ENCODE data around the gene DOK7. TPM values are rescaled to one million over a fixed set of nuclear protein-coding genes. Genes with fewer than 3 reads are reported as not detected.

DOK7 gene
- total RNA-seq, 5 donors from 2014 or later (not counting 1 experiment from before 2014, with no cell fraction given), result 0.22 to 0.58 (median 0.36) TPM; not detected in 2

DNA sequence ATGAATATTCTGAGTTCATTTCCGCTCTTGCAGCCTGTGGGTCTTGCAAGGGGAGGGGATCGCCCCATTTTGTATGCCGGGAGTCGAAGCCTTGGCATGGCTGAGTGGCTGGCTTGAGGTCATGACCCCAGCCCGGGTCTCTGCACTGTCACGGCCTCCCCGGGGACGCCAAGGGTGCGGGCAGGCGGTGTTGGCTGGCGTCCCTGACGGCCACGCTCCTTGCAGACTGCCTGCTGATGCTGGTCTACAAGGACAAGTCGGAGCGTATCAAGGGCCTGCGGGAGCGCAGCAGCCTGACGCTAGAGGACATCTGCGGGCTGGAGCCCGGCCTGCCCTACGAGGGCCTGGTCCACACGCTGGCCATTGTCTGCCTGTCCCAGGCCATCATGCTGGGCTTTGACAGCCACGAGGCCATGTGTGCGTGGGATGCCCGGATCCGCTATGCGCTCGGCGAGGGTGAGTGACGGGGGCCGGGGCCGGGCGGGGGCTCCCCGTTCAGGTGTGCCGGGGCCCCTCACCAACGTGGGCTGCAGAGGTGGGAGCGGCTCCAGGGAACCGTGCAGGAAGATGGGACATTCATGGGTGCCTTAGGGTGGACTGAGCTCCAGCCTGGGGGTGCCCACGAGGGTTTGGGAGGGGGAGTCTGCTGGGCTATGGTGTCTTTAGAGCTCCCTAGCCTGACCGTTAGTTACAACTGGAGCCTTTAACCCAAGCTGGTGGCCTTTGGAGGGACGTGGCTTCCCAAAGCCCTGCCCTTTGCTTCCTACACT is 10.3 kb downstream of the DOK7 start:
- ChIA-PET CTCF (interaction anchor here (0.6 to 0.7 kb wide), 3 partner anchors 25 to 832 kb away, joined by 3 to 5 read pairs (median 4); no protein-coding TSS in a partner anchor), POLR2A (no interaction called here)
- no peaks in the 10 kb centered on the region for H3K9me3 Mint-ChIP-seq
- H3K9me3 ChIP-seq, result no peaks in the 10 kb centered on the region
- no peak overlapping the region for H3K4me3 Mint-ChIP-seq
- ATAC-seq (replicated peaks in 1 of 4) (no peak), DNase-seq (no peak)
- no peak overlapping the region for H3K4me3 ChIP-seq (ENCODE audit: control insufficient read depth in 1 of 2, extremely low read depth in 1 of 2, low read length in 1 of 2)
- H3K27ac Mint-ChIP-seq, result no peak overlapping the region
- 88% methylated on average over 39 of the region's 41 CpGs for WGBS (ENCODE audit: insufficient coverage)
- H3K27me3 Mint-ChIP-seq, result peaks cover 0 to 12% of the 10 kb centered on the region in 2 donors
- no peaks in the 10 kb centered on the region for H3K4me1 Mint-ChIP-seq
- no peaks in the 10 kb centered on the region for H3K4me1 ChIP-seq (ENCODE audit: control insufficient read depth in 1 of 2, extremely low read depth in 1 of 2, insufficient read depth in 2 of 2, low read length in 2 of 2)
- no peaks in the 10 kb centered on the region for H3K36me3 Mint-ChIP-seq
- H3K27ac ChIP-seq (ENCODE audit: low read length), result no peak overlapping the region
- no peaks in the 10 kb centered on the region for H3K36me3 ChIP-seq (ENCODE audit: control insufficient read depth in 2 of 2, extremely low read depth in 1 of 2, insufficient read depth in 1 of 2, low read length in 1 of 2)
- peaks cover 0 to 51% of the 10 kb centered on the region in 2 experiments for H3K27me3 ChIP-seq (replicated peaks in 1 of 2; ENCODE audit: control insufficient read depth in 2 of 2, extremely low read depth in 1 of 2, insufficient read depth in 2 of 2, low read length in 1 of 2)

GRCh38 chr4:3473996-3474765 is 11.1 kb downstream of the DOK7 start:
- DNase-seq, result no peak
- Mint-ChIP-seq H3K36me3 (no peaks in the 10 kb centered on the region), H3K4me1 (no peaks in the 10 kb centered on the region), H3K9me3 (no peaks in the 10 kb centered on the region), H3K27me3 (peaks cover 0 to 12% of the 10 kb centered on the region in 2 donors), H3K4me3 (no peak overlapping the region), H3K27ac (no peak overlapping the region)
- peaks cover 0 to 59% of the 10 kb centered on the region in 2 experiments for H3K27me3 ChIP-seq (replicated peaks in 1 of 2; ENCODE audit: control insufficient read depth in 2 of 2, extremely low read depth in 1 of 2, insufficient read depth in 2 of 2, low read length in 1 of 2)
- no peak for ATAC-seq (replicated peaks in 1 of 4)
- no peak overlapping the region for H3K27ac ChIP-seq (ENCODE audit: low read length)
- no peaks in the 10 kb centered on the region for H3K9me3 ChIP-seq
- 76% methylated on average over 6 of the region's 13 CpGs for whole genome bisulfite sequencing (ENCODE audit: insufficient coverage)
- no peak overlapping the region for H3K4me3 ChIP-seq (ENCODE audit: control insufficient read depth in 1 of 2, extremely low read depth in 1 of 2, low read length in 1 of 2)
- POLR2A ChIA-PET, result no interaction called here
- CTCF ChIA-PET, result interaction anchor here (0.6 to 0.7 kb wide), 4 partner anchors 25 to 831 kb away, joined by 3 to 5 read pairs (median 4); no protein-coding TSS in a partner anchor
- no peaks in the 10 kb centered on the region for H3K4me1 ChIP-seq (ENCODE audit: control insufficient read depth in 1 of 2, extremely low read depth in 1 of 2, insufficient read depth in 2 of 2, low read length in 2 of 2)
- H3K36me3 ChIP-seq (ENCODE audit: control insufficient read depth in 2 of 2, extremely low read depth in 1 of 2, insufficient read depth in 1 of 2, low read length in 1 of 2), result no peaks in the 10 kb centered on the region

GRCh38 chr4:3475041-3475712 is 12.1 kb downstream of the DOK7 start:
- Histone ChIP-seq H3K4me3 (ENCODE audit: control insufficient read depth in 1 of 2, extremely low read depth in 1 of 2, low read length in 1 of 2) (no peak overlapping the region), H3K36me3 (ENCODE audit: control insufficient read depth in 2 of 2, extremely low read depth in 1 of 2, insufficient read depth in 1 of 2, low read length in 1 of 2) (no peaks in the 10 kb centered on the region), H3K4me1 (ENCODE audit: control insufficient read depth in 1 of 2, extremely low read depth in 1 of 2, insufficient read depth in 2 of 2, low read length in 2 of 2) (no peaks in the 10 kb centered on the region), H3K27me3 (replicated peaks in 1 of 2; ENCODE audit: control insufficient read depth in 2 of 2, extremely low read depth in 1 of 2, insufficient read depth in 2 of 2, low read length in 1 of 2) (peaks cover 0 to 69% of the 10 kb centered on the region in 2 experiments), H3K27ac (ENCODE audit: low read length) (no peak overlapping the region), H3K9me3 (no peaks in the 10 kb centered on the region)
- Mint-ChIP-seq H3K9me3 (no peaks in the 10 kb centered on the region), H3K27me3 (peaks cover 0 to 12% of the 10 kb centered on the region in 2 donors), H3K27ac (no peak overlapping the region), H3K4me3 (no peak overlapping the region), H3K36me3 (no peaks in the 10 kb centered on the region), H3K4me1 (no peaks in the 10 kb centered on the region)
- ChIA-PET POLR2A (no interaction called here), CTCF (interaction anchor here in 1 of 2 donors (0.7 kb wide), 1 partner anchor 56 kb away, joined by 3 read pairs; no protein-coding TSS in a partner anchor)
- DNase-seq, result no peak
- ATAC-seq (replicated peaks in 1 of 4), result no peak
- 75% methylated on average over 10 of the region's 15 CpGs for WGBS (ENCODE audit: insufficient coverage)

DNA sequence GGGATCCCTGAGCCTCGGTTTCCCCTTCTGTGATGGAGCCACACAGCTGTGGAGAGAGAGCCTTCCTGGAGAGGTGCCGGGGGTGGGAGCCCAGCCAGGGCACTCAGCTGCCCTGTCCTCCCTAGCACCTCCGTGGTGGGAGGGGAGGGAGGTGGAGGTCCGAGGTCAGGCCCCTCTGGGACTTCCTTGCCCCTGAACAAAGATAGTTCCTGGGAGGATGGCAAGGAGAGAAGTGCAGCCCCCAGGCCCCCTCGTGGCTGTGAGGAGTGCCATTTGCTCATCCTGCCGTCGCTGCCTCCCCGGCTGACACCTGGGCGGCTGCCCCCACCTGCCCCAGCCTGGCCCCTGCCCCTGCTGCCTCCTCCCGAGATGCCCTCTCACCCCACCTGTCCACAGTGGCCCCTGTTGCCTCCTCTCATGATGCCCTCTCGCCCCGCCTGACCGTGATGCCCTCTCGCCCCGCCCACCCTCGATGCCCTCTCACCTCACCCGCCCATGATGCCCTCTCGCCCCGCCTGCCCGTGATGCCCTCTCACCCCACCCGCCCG is 12.7 kb downstream of the DOK7 start:
- Histone ChIP-seq H3K4me1 (ENCODE audit: control insufficient read depth in 1 of 2, extremely low read depth in 1 of 2, insufficient read depth in 2 of 2, low read length in 2 of 2) (peaks cover 0 to 5% of the 10 kb centered on the region in 2 experiments), H3K27ac (ENCODE audit: low read length) (no peak overlapping the region), H3K4me3 (ENCODE audit: control insufficient read depth in 1 of 2, extremely low read depth in 1 of 2, low read length in 1 of 2) (no peak overlapping the region), H3K36me3 (ENCODE audit: control insufficient read depth in 2 of 2, extremely low read depth in 1 of 2, insufficient read depth in 1 of 2, low read length in 1 of 2) (no peaks in the 10 kb centered on the region), H3K9me3 (no peaks in the 10 kb centered on the region), H3K27me3 (replicated peaks in 1 of 2; ENCODE audit: control insufficient read depth in 2 of 2, extremely low read depth in 1 of 2, insufficient read depth in 2 of 2, low read length in 1 of 2) (peaks cover 0 to 75% of the 10 kb centered on the region in 2 experiments)
- DNase-seq, result no peak
- H3K4me1 Mint-ChIP-seq, result no peaks in the 10 kb centered on the region
- ChIA-PET POLR2A (no interaction called here), CTCF (no interaction called here)
- H3K27ac Mint-ChIP-seq, result no peak overlapping the region
- WGBS (ENCODE audit: insufficient coverage), result 64% methylated on average over 5 of the region's 22 CpGs
- no peaks in the 10 kb centered on the region for H3K9me3 Mint-ChIP-seq
- no peaks in the 10 kb centered on the region for H3K36me3 Mint-ChIP-seq
- peaks cover 3 to 16% of the 10 kb centered on the region in 2 donors for H3K27me3 Mint-ChIP-seq
- no peak overlapping the region for H3K4me3 Mint-ChIP-seq
- ATAC-seq (replicated peaks in 1 of 4), result no peak

GRCh38 chr4:3476341-3476747 is 13.2 kb downstream of the DOK7 start:
- ChIA-PET CTCF (no interaction called here), POLR2A (no interaction called here)
- no peaks in the 10 kb centered on the region for H3K4me1 Mint-ChIP-seq
- no peaks in the 10 kb centered on the region for H3K9me3 Mint-ChIP-seq
- 88% methylated on average over 13 of the region's 22 CpGs for WGBS (ENCODE audit: insufficient coverage)
- Histone ChIP-seq H3K27me3 (replicated peaks in 1 of 2; ENCODE audit: control insufficient read depth in 2 of 2, extremely low read depth in 1 of 2, insufficient read depth in 2 of 2, low read length in 1 of 2) (peaks cover 0 to 79% of the 10 kb centered on the region in 2 experiments), H3K9me3 (no peaks in the 10 kb centered on the region), H3K4me1 (ENCODE audit: control insufficient read depth in 1 of 2, extremely low read depth in 1 of 2, insufficient read depth in 2 of 2, low read length in 2 of 2) (peaks cover 0 to 5% of the 10 kb centered on the region in 2 experiments), H3K36me3 (ENCODE audit: control insufficient read depth in 2 of 2, extremely low read depth in 1 of 2, insufficient read depth in 1 of 2, low read length in 1 of 2) (no peaks in the 10 kb centered on the region), H3K27ac (ENCODE audit: low read length) (no peak overlapping the region), H3K4me3 (ENCODE audit: control insufficient read depth in 1 of 2, extremely low read depth in 1 of 2, low read length in 1 of 2) (no peak overlapping the region)
- H3K4me3 Mint-ChIP-seq, result no peak overlapping the region
- DNase-seq (no peak), ATAC-seq (replicated peaks in 1 of 4) (no peak)
- no peak overlapping the region for H3K27ac Mint-ChIP-seq
- no peaks in the 10 kb centered on the region for H3K36me3 Mint-ChIP-seq
- H3K27me3 Mint-ChIP-seq, result peaks cover 9 to 19% of the 10 kb centered on the region in 2 donors

Data from T-cell (primary cell).